Activated naive CD4-positive, alpha-beta T cell treated with anti-CD3 and anti-CD28 coated beads for 36 hours (primary cell): ENCODE results near the gene SDK2. TPM values are rescaled to one million over a fixed set of nuclear protein-coding genes. Genes with fewer than 3 reads are reported as not detected.

Experiments
- CTCF ChIA-PET: fragments of 350-600 bp; sonication (Branson Sonifier 250); formaldehyde crosslinking; loops from one replicate; lab custom pipeline; 2021; ENCODE audit warnings: antibody characterized with exemption; lab: Charles Lee
- DNase-seq: peaks from one replicate; pipeline ENCODE4 v3.0.0-alpha.2; 2020
- H3K27ac Mint-ChIP-seq: one replicate; pipeline ENCODE4 v1.8.0; 2021; ENCODE audit warnings: mild to moderate bottlenecking, mixed read lengths
- H3K27me3 Mint-ChIP-seq: one replicate; pipeline ENCODE4 v1.8.0; 2021; ENCODE audit warnings: low read depth, mixed read lengths
- H3K36me3 Mint-ChIP-seq: one replicate; pipeline ENCODE4 v1.8.0; 2021; ENCODE audit warnings: low read depth, mixed read lengths
- H3K4me1 Mint-ChIP-seq: one replicate; pipeline ENCODE4 v1.8.0; 2021; ENCODE audit warnings: low read depth, mixed read lengths
- H3K4me3 Mint-ChIP-seq: one replicate; pipeline ENCODE4 v1.8.0; 2021; ENCODE audit warnings: mild to moderate bottlenecking, moderate library complexity, mixed read lengths
- H3K9me3 Mint-ChIP-seq: one replicate; pipeline ENCODE4 v1.8.0; 2021; ENCODE audit warnings: mixed read lengths
- intact Hi-C: fragments of 100-400 bp; cut with micrococcal nuclease; formaldehyde crosslinking; loops from one replicate; pipeline ENCODE4 v1.15.1; 2023
- total RNA-seq, 2 experiments: library from RNA; stranded (reverse); gene quantifications; one replicate each; pipeline ENCODE4 v1.2.3, GENCODE V29; 2021

Gene SDK2
- total RNA-seq, 2 experiments from 2014 or later: 0.27 to 0.50 TPM

- Mint-ChIP-seq H3K4me3 (no peak overlapping the region), H3K27ac (no peak overlapping the region), H3K36me3 (no peaks in the 10 kb centered on the region), H3K4me1 (peaks cover 43% of the 10 kb centered on the region), H3K27me3 (no peaks in the 10 kb centered on the region), H3K9me3 (no peaks in the 10 kb centered on the region)
- peak; percentile 55 for DNase-seq
- CTCF ChIA-PET: interaction anchor here (0.9 kb wide), 1 partner anchor 9 kb away, joined by 4 read pairs; no protein-coding TSS in a partner anchor
- intact Hi-C loops: loop anchor here (2.0 to 10.0 kb wide), 3 partner anchors 115 to 359 kb away; no protein-coding TSS in a partner anchor
These were observed 48.8 kb downstream of the SDK2 start for GRCh38 chr17:73595479-73595878.

GRCh38 chr17:73595068-73595467 lies 49.2 kb downstream of the SDK2 start:
- Mint-ChIP-seq H3K4me1 (peaks cover 47% of the 10 kb centered on the region), H3K9me3 (no peaks in the 10 kb centered on the region), H3K4me3 (no peak overlapping the region), H3K27ac (no peak overlapping the region), H3K36me3 (no peaks in the 10 kb centered on the region), H3K27me3 (no peaks in the 10 kb centered on the region)
- intact Hi-C loops: loop anchor here (2.0 to 10.0 kb wide), 3 partner anchors 116 to 360 kb away; no protein-coding TSS in a partner anchor
- CTCF ChIA-PET: no interaction called here
- DNase-seq: no peak

GRCh38 chr17:73594598-73594997 lies 49.6 kb downstream of the SDK2 start:
- Mint-ChIP-seq H3K9me3 (no peaks in the 10 kb centered on the region), H3K36me3 (no peaks in the 10 kb centered on the region), H3K4me3 (no peak overlapping the region), H3K27me3 (no peaks in the 10 kb centered on the region), H3K27ac (no peak overlapping the region), H3K4me1 (peaks cover 50% of the 10 kb centered on the region)
- intact Hi-C loops: loop anchor here (2.0 to 10.0 kb wide), 4 partner anchors 116 to 360 kb away; no protein-coding TSS in a partner anchor
- DNase-seq: no peak
- CTCF ChIA-PET: no interaction called here

GRCh38 chr17:73594025-73594424 lies 50.2 kb downstream of the SDK2 start:
- no peaks in the 10 kb centered on the region for H3K27me3 Mint-ChIP-seq
- H3K4me3 Mint-ChIP-seq: no peak overlapping the region
- no peaks in the 10 kb centered on the region for H3K9me3 Mint-ChIP-seq
- DNase-seq: no peak
- intact Hi-C loops: loop anchor here (2.0 to 10.0 kb wide), 4 partner anchors 117 to 361 kb away; no protein-coding TSS in a partner anchor
- no peak overlapping the region for H3K27ac Mint-ChIP-seq
- H3K4me1 Mint-ChIP-seq: peaks cover 52% of the 10 kb centered on the region
- CTCF ChIA-PET: no interaction called here
- no peaks in the 10 kb centered on the region for H3K36me3 Mint-ChIP-seq

- Mint-ChIP-seq H3K4me1 (peaks cover 57% of the 10 kb centered on the region), H3K9me3 (no peaks in the 10 kb centered on the region), H3K4me3 (no peak overlapping the region), H3K27ac (no peak overlapping the region), H3K27me3 (no peaks in the 10 kb centered on the region), H3K36me3 (no peaks in the 10 kb centered on the region)
- intact Hi-C loops: loop anchor here (2.0 to 10.0 kb wide), 4 partner anchors 51 to 361 kb away; partner anchors contain the start of gene SDK2
- CTCF ChIA-PET: no interaction called here
- no peak for DNase-seq
These were observed 50.8 kb downstream of the SDK2 start for GRCh38 chr17:73593249-73593965.

GRCh38 chr17:73592501-73592961 lies 51.7 kb downstream of the SDK2 start:
- Mint-ChIP-seq H3K4me3 (no peak overlapping the region), H3K4me1 (peaks cover 57% of the 10 kb centered on the region), H3K27me3 (no peaks in the 10 kb centered on the region), H3K27ac (peak overlapping the region; percentile 8), H3K36me3 (no peaks in the 10 kb centered on the region), H3K9me3 (no peaks in the 10 kb centered on the region)
- intact Hi-C loops: loop anchor here (2.0 to 10.0 kb wide), 4 partner anchors 52 to 362 kb away; partner anchors contain the start of gene SDK2
- CTCF ChIA-PET: no interaction called here
- DNase-seq: peak; percentile 37

- H3K27ac Mint-ChIP-seq: peak overlapping the region; percentile 74
- no peaks in the 10 kb centered on the region for H3K36me3 Mint-ChIP-seq
- H3K27me3 Mint-ChIP-seq: no peaks in the 10 kb centered on the region
- CTCF ChIA-PET: no interaction called here
- intact Hi-C loops: loop anchor here (2.0 to 10.0 kb wide), 4 partner anchors 53 to 363 kb away; partner anchors contain the start of gene SDK2
- H3K9me3 Mint-ChIP-seq: no peaks in the 10 kb centered on the region
- no peak overlapping the region for H3K4me3 Mint-ChIP-seq
- H3K4me1 Mint-ChIP-seq: peaks cover 57% of the 10 kb centered on the region
- DNase-seq: no peak
These were observed 52.2 kb downstream of the SDK2 start for GRCh38 chr17:73592079-73592415.

GRCh38 chr17:73591296-73592078 lies 52.8 kb downstream of the SDK2 start:
- no peaks in the 10 kb centered on the region for H3K27me3 Mint-ChIP-seq
- intact Hi-C loops: loop anchor here (2.0 to 10.0 kb wide), 4 partner anchors 53 to 363 kb away; partner anchors contain the start of gene SDK2
- H3K36me3 Mint-ChIP-seq: no peaks in the 10 kb centered on the region
- H3K27ac Mint-ChIP-seq: peak overlapping the region; percentile 74
- H3K4me1 Mint-ChIP-seq: peaks cover 57% of the 10 kb centered on the region
- peak; percentile 55 for DNase-seq
- no peaks in the 10 kb centered on the region for H3K9me3 Mint-ChIP-seq
- CTCF ChIA-PET: no interaction called here
- H3K4me3 Mint-ChIP-seq: peak overlapping the region; percentile 9

GRCh38 chr17:73589363-73589980 lies 54.8 kb downstream of the SDK2 start:
- CTCF ChIA-PET: no interaction called here
- no peaks in the 10 kb centered on the region for H3K36me3 Mint-ChIP-seq
- no peaks in the 10 kb centered on the region for H3K9me3 Mint-ChIP-seq
- H3K27me3 Mint-ChIP-seq: no peaks in the 10 kb centered on the region
- H3K4me3 Mint-ChIP-seq: no peak overlapping the region
- peaks cover 49% of the 10 kb centered on the region for H3K4me1 Mint-ChIP-seq
- no peak overlapping the region for H3K27ac Mint-ChIP-seq
- intact Hi-C loops: no loop called here
- DNase-seq: no peak

- Mint-ChIP-seq H3K4me3 (no peak overlapping the region), H3K9me3 (no peaks in the 10 kb centered on the region), H3K27me3 (no peaks in the 10 kb centered on the region), H3K4me1 (peaks cover 44% of the 10 kb centered on the region), H3K27ac (no peak overlapping the region), H3K36me3 (no peaks in the 10 kb centered on the region)
- DNase-seq: no peak
- CTCF ChIA-PET: no interaction called here
- intact Hi-C loops: no loop called here
These were observed 55.4 kb downstream of the SDK2 start for GRCh38 chr17:73588891-73589290.

GRCh38 chr17:73588301-73588846 lies 55.9 kb downstream of the SDK2 start:
- H3K4me1 Mint-ChIP-seq: peaks cover 40% of the 10 kb centered on the region
- H3K27me3 Mint-ChIP-seq: no peaks in the 10 kb centered on the region
- CTCF ChIA-PET: interaction anchor here (0.6 to 0.9 kb wide), 2 partner anchors 160 to 391 kb away, joined by 3 to 5 read pairs; no protein-coding TSS in a partner anchor
- no peaks in the 10 kb centered on the region for H3K9me3 Mint-ChIP-seq
- H3K36me3 Mint-ChIP-seq: no peaks in the 10 kb centered on the region
- no peak overlapping the region for H3K27ac Mint-ChIP-seq
- DNase-seq: no peak
- intact Hi-C loops: no loop called here
- H3K4me3 Mint-ChIP-seq: no peak overlapping the region
